Esophagus squamous epithelium (tissue), 4 donors: ENCODE results near the gene LMOD3.

Source experiments
- CTCF ChIP-seq, 6 experiments: fragments of 450-650 bp in 4 of 6; fragments of 200-600 bp in 2 of 6; sonication (generic) in 2 of 6; IDR thresholded peaks; one replicate each; pipeline ENCODE4 v1.5.1; 2016 to 2019; ENCODE audit warnings: antibody characterized with exemption in 6 of 6, mild to moderate bottlenecking in 4 of 6, moderate library complexity in 4 of 6
- POLR2A ChIP-seq, 4 donors: fragments of 450-650 bp; IDR thresholded peaks; one replicate each; pipeline ENCODE4 v1.6.1; 2017; ENCODE audit warnings: antibody characterized with exemption in 4 of 4, mild to moderate bottlenecking in 4 of 4, moderate library complexity in 3 of 4

DNA sequence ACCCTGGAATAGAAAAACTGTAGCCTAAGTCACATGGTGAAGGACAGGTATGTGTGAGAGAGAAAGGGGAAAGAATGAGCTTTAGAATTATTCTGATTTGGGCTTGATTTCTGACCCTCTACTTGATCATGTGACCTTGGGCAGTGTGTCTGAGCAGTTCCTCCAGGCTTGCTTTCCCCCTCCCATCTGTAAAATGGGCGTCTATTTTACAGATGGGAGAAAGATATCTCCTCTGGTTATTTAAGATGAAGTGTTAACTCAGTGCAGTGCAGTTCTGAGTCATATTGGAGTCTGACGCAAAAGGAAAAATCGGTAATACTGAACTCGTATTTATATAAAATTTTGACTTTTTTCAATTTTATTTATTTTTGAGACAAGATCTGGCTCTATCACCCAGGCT lies 38.1 kb upstream of the LMOD3 start:
- TF ChIP-seq CTCF (IDR thresholded peaks at IDR 0.05) = no peak
- no peak for TF ChIP-seq POLR2A (IDR thresholded peaks at IDR 0.05)
